HEK293T (cell line): Measurements from ENCODE around the gene STARD13.

Experiments
- ARNT ChIP-seq: fragments of 450-650 bp; IDR thresholded peaks from 2 replicates; pipeline ENCODE4 v1.6.1; 2017; ENCODE audit warnings: mild to moderate bottlenecking
- CTBP1 ChIP-seq: fragments of 450-650 bp; IDR thresholded peaks from 2 replicates; pipeline ENCODE4 v1.6.1; 2016; ENCODE audit warnings: borderline replicate concordance
- ELF4 ChIP-seq: fragments of 450-650 bp; IDR thresholded peaks from 2 replicates; pipeline ENCODE4 v1.6.1; 2017; ENCODE audit warnings: antibody characterized with exemption
- FOXA1 ChIP-seq: fragments of 450-650 bp; IDR thresholded peaks from 2 replicates; pipeline ENCODE4 v1.6.1; 2016; ENCODE audit warnings: mild to moderate bottlenecking
- FOXK2 ChIP-seq: fragments of 450-650 bp; IDR thresholded peaks from 2 replicates; pipeline ENCODE4 v1.6.1; 2016; ENCODE audit warnings: mild to moderate bottlenecking
- HDGF ChIP-seq: fragments of 450-650 bp; IDR thresholded peaks from 2 replicates; pipeline ENCODE4 v1.6.1; 2017; ENCODE audit warnings: antibody characterized with exemption, borderline replicate concordance
- NFRKB ChIP-seq: fragments of 450-650 bp; IDR thresholded peaks from 2 replicates; pipeline ENCODE4 v1.6.1; 2016; ENCODE audit warnings: mild to moderate bottlenecking, moderate library complexity
- SUZ12 ChIP-seq: fragments of 450-650 bp; IDR thresholded peaks from 2 replicates; pipeline ENCODE4 v1.6.1; 2016; ENCODE audit warnings: mild to moderate bottlenecking
- TARDBP ChIP-seq: fragments of 450-650 bp; IDR thresholded peaks from 2 replicates; pipeline ENCODE4 v1.6.1; 2016

GRCh38 chr13:33259296-33259695, 26.3 kb downstream of the STARD13 start:
- TF ChIP-seq ARNT (no peak), CTBP1 (no peak), FOXA1 (no peak), ELF4 (no peak), FOXK2 (no peak), SUZ12 (no peak), HDGF (no peak), NFRKB (no peak), TARDBP (no peak)
